GM20000 (cell line): ENCODE measurements around the gene XRCC5.

Experiments
- DNase-seq: peaks from one replicate; pipeline ENCODE4 v3.0.0; 2012; ENCODE audit warnings: low spot score
- CTCF ChIP-seq: IDR thresholded peaks from 2 replicates; pipeline ENCODE4 v1.5.1; 2012; ENCODE audit warnings: mild to moderate bottlenecking, control low read depth; ENCODE audit errors: extremely low read depth, missing control alignments

Gene XRCC5

GRCh38 chr2:216147172-216148131 is 38.3 kb downstream of the XRCC5 start:
- TF ChIP-seq CTCF: no peak

GRCh38 chr2:216148983-216149382 is 39.8 kb downstream of the XRCC5 start:
- TF ChIP-seq CTCF: no peak
- DNase-seq: no peak

More at GRCh38 chr2:216147172-216148131, 38.3 kb downstream of the XRCC5 start:
- DNase-seq: no peak

- no peak for DNase-seq
- no peak for TF ChIP-seq CTCF
Observed at GRCh38 chr2:216149741-216150140, 40.6 kb downstream of the XRCC5 start.

- DNase-seq: no peak
- TF ChIP-seq CTCF: no peak
Observed at GRCh38 chr2:216151313-216152025, 42.3 kb downstream of the XRCC5 start.

- no peak for TF ChIP-seq CTCF
- DNase-seq: no peak
Observed at GRCh38 chr2:216155954-216156353, 46.8 kb downstream of the XRCC5 start.

- no peak for DNase-seq
- no peak for TF ChIP-seq CTCF
Observed at GRCh38 chr2:216156822-216157221, 47.7 kb downstream of the XRCC5 start.

- DNase-seq: no peak
- no peak for TF ChIP-seq CTCF
Observed at GRCh38 chr2:216159144-216159543, 50.0 kb downstream of the XRCC5 start.
